ENCODE measurements around the gene SAMMSON. TPM values are rescaled to one million over a fixed set of nuclear protein-coding genes. Genes with fewer than 3 reads are reported as not detected.

The SAMMSON gene
- total RNA-seq, 3 donors from 2014 or later = not detected

- Histone ChIP-seq H3K4me1 (ENCODE audit: low read depth) (no peaks in the 10 kb centered on the region), H3K4me3 (no peak overlapping the region), H3K9me3 (no peaks in the 10 kb centered on the region), H3K36me3 (ENCODE audit: low read depth) (no peaks in the 10 kb centered on the region)
- peak; percentile 11 for TF ChIP-seq CTCF (IDR thresholded peaks at IDR 0.05)
- DNase-seq = peak in 1 of 3 donors; percentile 56
- intact Hi-C loops (cut with DNase I, micrococcal nuclease) = no loop called here
- no peak for ATAC-seq
These were observed 64.8 kb downstream of the SAMMSON start for GRCh38 chr3:70064194-70064779.

- H3K9me3 ChIP-seq = no peaks in the 10 kb centered on the region
- intact Hi-C loops (cut with DNase I, micrococcal nuclease) = no loop called here
These were observed 66.2 kb downstream of the SAMMSON start for GRCh38 chr3:70065696-70066253.

DNA sequence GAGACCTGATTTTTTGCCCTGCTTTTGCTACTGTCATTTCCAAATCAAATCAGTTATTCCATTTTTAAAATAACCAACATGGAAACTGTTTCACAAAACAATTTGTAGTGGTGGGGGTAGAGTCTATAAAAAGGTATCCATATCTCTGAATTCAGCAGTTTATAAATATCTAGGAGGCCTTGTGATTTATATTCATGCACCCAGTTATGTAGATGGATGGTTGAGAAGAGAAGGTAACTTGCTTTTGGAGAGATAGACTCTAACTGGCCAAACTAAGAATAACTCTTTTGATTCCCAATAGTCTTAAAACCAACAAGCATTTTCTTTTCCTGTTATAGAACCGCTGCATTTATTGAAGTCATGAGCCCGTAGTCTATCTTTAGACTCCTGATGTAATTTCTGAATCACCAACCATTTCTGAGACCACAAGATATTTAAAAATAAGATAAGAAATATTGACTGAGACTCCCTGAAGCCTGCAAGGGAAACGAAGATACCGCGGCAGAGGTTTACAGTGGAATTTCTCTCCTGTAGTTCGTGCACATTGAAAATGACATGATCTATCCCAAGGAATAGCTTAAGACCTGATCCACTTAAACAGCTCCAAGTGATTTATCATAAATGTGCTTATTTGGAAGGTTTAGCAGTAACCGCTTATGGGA, 68.5 kb downstream of the SAMMSON start:
- H3K4me1 ChIP-seq (ENCODE audit: low read depth) = no peaks in the 10 kb centered on the region
- no peaks in the 10 kb centered on the region for H3K36me3 ChIP-seq (ENCODE audit: low read depth)
- DNase-seq (no peak), ATAC-seq (no peak)
- no peak overlapping the region for H3K4me3 ChIP-seq
- H3K9me3 ChIP-seq = no peaks in the 10 kb centered on the region
- intact Hi-C loops (cut with DNase I, micrococcal nuclease) = no loop called here
- TF ChIP-seq CTCF (IDR thresholded peaks at IDR 0.05) = no peak

More at GRCh38 chr3:70065696-70066253, 66.2 kb downstream of the SAMMSON start:
- H3K4me3 ChIP-seq = no peak overlapping the region
- TF ChIP-seq CTCF (IDR thresholded peaks at IDR 0.05) = no peak
- H3K36me3 ChIP-seq (ENCODE audit: low read depth) = no peaks in the 10 kb centered on the region
- no peaks in the 10 kb centered on the region for H3K4me1 ChIP-seq (ENCODE audit: low read depth)
- no peak for DNase-seq
- no peak for ATAC-seq

DNA sequence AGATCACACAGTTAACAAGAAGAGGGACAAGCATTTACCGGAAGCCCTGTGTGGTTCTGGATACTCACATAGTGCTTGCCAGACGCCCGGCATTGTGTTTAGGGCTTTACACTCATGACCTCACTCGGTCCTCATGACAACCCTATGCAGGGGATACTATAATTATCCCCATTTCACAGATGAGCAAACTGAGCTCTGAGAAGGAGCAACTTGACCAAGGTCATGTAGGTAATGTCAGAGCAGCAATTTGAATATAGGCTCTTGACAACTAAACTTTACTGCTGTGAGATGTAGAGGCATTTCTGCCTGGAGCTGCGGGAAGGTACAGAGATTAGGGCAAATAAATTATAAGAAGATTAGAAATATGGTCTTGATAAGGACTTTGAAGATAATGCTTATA, 70.0 kb downstream of the SAMMSON start:
- H3K4me3 ChIP-seq = no peak overlapping the region
- intact Hi-C loops (cut with DNase I, micrococcal nuclease) = no loop called here
- DNase-seq (no peak), ATAC-seq (no peak)
- no peaks in the 10 kb centered on the region for H3K36me3 ChIP-seq (ENCODE audit: low read depth)
- H3K4me1 ChIP-seq (ENCODE audit: low read depth) = no peaks in the 10 kb centered on the region
- no peaks in the 10 kb centered on the region for H3K9me3 ChIP-seq
- TF ChIP-seq CTCF (IDR thresholded peaks at IDR 0.05) = no peak

- no peaks in the 10 kb centered on the region for H3K9me3 ChIP-seq
- intact Hi-C loops (cut with DNase I, micrococcal nuclease) = no loop called here
- H3K4me3 ChIP-seq = no peak overlapping the region
- no peak for TF ChIP-seq CTCF (IDR thresholded peaks at IDR 0.05)
- no peaks in the 10 kb centered on the region for H3K36me3 ChIP-seq (ENCODE audit: low read depth)
- no peaks in the 10 kb centered on the region for H3K4me1 ChIP-seq (ENCODE audit: low read depth)
- ATAC-seq (no peak), DNase-seq (no peak)
These were observed 71.6 kb downstream of the SAMMSON start for GRCh38 chr3:70071138-70071537.
